Natural killer cell (primary cell): ENCODE data around the gene IZUMO4. TPM values are rescaled to one million over a fixed set of nuclear protein-coding genes. Genes with fewer than 3 reads are reported as not detected.
A peak's percentile ranks its signal among the peaks of the same experiment; 100 is the strongest.

Experiments
- ATAC-seq, 3 donors: fragments of 150-1000 bp in 2 of 3; fragments of 200-7000 bp in 1 of 3; cut with Tn5 transposase; 1 replicate in 1 of 3; 2 replicates in 2 of 3; pipeline ENCODE4 v1.10.0; 2021; ENCODE audit warnings: mild to moderate bottlenecking in 2 of 3, moderate library complexity in 2 of 3
- DNase-seq, 2 donors: peaks; one replicate each; pipeline versions ENCODE4 v3.0.0 to v3.0.0-alpha.2; 2013 to 2021; ENCODE audit warnings: mixed read lengths in 1 of 2
- H3K27ac ChIP-seq: one replicate; pipeline ENCODE4 v1.5.1; 2013; ENCODE audit warnings: mild to moderate bottlenecking, low read length
- H3K27me3 ChIP-seq: one replicate; pipeline ENCODE4 v1.6.1; 2013; ENCODE audit warnings: low read length; ENCODE audit not compliant: control insufficient read depth, insufficient read depth
- H3K36me3 ChIP-seq: one replicate; pipeline ENCODE4 v1.6.1; 2013; ENCODE audit warnings: low read length; ENCODE audit not compliant: control insufficient read depth, insufficient read depth
- H3K4me1 ChIP-seq: one replicate; pipeline ENCODE4 v1.6.1; 2013; ENCODE audit warnings: low read length; ENCODE audit not compliant: control insufficient read depth, insufficient read depth
- H3K4me3 ChIP-seq: one replicate; pipeline ENCODE4 v1.5.1; 2013; ENCODE audit warnings: low read length
- H3K9me3 ChIP-seq: one replicate; pipeline ENCODE4 v1.6.1; 2013; ENCODE audit warnings: low read length; ENCODE audit not compliant: control insufficient read depth, insufficient read depth
- H3K27ac Mint-ChIP-seq, 2 donors: one replicate each; pipeline ENCODE4 v1.8.0; 2022; ENCODE audit warnings: mild to moderate bottlenecking in 2 of 2, mixed read lengths in 2 of 2, moderate library complexity in 1 of 2
- H3K27me3 Mint-ChIP-seq, 2 donors: one replicate each; pipeline ENCODE4 v1.8.0; 2022; ENCODE audit warnings: low read depth in 2 of 2, mixed read lengths in 2 of 2
- H3K36me3 Mint-ChIP-seq: one replicate; pipeline ENCODE4 v1.8.0; 2022; ENCODE audit warnings: mixed read lengths
- H3K4me1 Mint-ChIP-seq, 2 donors: one replicate each; pipeline ENCODE4 v1.8.0; 2022; ENCODE audit warnings: mixed read lengths in 2 of 2
- H3K4me3 Mint-ChIP-seq: one replicate; pipeline ENCODE4 v1.8.0; 2022; ENCODE audit warnings: mild to moderate bottlenecking, moderate library complexity, mixed read lengths
- H3K9me3 Mint-ChIP-seq, 2 donors: one replicate each; pipeline ENCODE4 v1.8.0; 2022; ENCODE audit warnings: mixed read lengths in 2 of 2
- WGBS: methylation state at CpG from one replicate; pipeline ENCODE4 v1.1.7; 2013; ENCODE audit warnings: missing lambda C conversion rate; ENCODE audit not compliant: insufficient coverage; 5-methylcytosine and 5-hydroxymethylcytosine counted together
- intact Hi-C: fragments of 100-400 bp; cut with micrococcal nuclease; formaldehyde crosslinking; loops from one replicate; pipeline ENCODE4 v1.14.2; 2022
- total RNA-seq, 4 donors: library from RNA; stranded (reverse); fragments of 120-200 nt in 1 of 4; gene quantifications; one replicate each; pipeline versions ENCODE4 v1.2.3 to v1.2.4, GENCODE V29; 2013 to 2022
- TF ChIP-seq, protein P1 (sequence below): fragments of 200-600 bp; IDR thresholded peaks from one replicate; pipeline ENCODE4 v1.8.0; 2022; ENCODE audit warnings: antibody characterized with exemption

The IZUMO4 gene
- total RNA-seq, 3 donors from 2014 or later (not counting 1 experiment from before 2014, with no cell fraction given) = 3.3 to 7.6 (median 7.1) TPM

DNA sequence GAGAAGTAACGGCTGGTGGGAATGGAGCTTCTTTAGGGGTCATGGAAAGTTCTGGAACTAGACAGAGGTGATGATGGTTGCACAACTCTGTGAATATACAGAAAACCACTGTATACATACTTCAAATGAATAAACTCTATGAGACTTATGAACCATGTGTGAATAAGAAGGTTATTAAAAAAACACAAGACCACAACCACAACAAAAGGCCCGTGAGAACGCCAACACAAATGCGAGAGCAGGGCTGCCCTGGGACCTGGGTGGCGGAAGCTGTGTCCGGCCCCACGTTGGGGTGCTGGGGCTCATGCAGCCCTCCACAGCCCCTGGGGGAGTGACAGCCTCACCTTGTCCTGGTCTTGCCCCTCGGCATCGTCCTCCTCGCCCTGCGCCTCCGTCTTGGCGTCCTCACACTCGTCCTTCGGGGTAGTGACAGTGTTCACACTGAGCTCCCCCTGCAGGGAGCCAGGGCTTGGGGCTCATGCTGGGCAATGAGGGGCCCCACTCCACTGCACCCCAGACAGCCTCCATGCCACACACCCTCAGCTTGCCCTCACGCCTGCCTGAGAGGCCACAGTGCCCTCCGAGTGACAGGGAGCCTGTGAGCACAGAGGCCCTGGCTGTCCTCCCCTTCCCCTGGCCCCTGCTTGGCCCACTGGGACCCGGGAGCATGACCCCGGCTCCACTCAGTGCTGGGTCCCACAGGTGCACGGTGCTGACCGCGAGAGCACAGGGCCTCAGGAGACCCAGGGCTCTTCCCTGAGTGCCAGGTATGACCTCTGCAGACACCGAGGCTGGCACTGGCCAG lies 16.0 kb downstream of the IZUMO4 start:
- H3K27ac Mint-ChIP-seq = peak overlapping the region; percentile 68 to 75
- intact Hi-C loops = no loop called here

DNA sequence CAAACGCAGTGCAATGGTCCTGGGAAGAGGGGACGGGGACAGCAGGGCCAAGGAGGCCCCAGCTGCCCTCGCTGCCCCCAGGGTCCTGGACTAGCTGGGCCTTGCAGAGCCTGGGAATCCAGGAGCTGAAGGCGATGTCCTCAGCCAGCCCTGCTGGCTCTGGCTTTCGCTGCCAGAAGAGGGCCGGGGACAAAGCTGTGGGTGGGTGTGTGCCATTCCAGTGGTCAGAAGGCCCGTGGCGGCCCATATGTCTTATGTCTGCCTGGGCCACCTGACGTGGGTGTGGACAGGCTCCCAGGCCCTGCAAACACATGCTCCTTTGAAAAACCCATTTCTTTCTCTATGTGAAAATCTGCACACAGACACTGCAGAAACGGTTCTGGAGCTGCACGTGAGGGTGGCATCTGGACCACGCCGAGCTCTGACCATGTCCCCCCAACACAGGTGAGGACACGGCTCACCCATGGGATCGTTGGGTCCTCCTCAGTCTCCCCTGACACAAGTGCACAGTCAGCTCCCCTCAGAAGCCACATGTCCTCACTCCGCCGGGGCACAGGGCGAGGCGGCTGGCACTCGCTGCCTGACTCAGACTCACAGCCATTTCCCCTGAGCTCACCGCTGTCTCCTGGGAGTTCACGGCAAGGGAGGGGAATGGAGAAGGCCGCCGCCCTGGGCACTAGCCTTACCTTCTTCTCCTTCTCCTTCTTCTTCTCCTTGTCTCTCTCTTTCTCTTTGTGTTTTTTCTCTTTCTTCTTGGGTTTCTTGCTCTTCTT lies 16.9 kb downstream of the IZUMO4 start:
- no peak for ATAC-seq
- H3K4me3 ChIP-seq = no peak overlapping the region
- H3K27me3 ChIP-seq = no peaks in the 10 kb centered on the region
- intact Hi-C loops = no loop called here
- Mint-ChIP-seq H3K9me3 (no peaks in the 10 kb centered on the region), H3K27ac (peak overlapping the region in 1 of 2 donors; percentile 45), H3K4me3 (no peak overlapping the region), H3K27me3 (no peaks in the 10 kb centered on the region), H3K36me3 (no peaks in the 10 kb centered on the region), H3K4me1 (peaks cover 11 to 19% of the 10 kb centered on the region in 2 donors)
- no peaks in the 10 kb centered on the region for H3K9me3 ChIP-seq
- peaks cover 92% of the 10 kb centered on the region for H3K36me3 ChIP-seq
- H3K4me1 ChIP-seq = peaks cover 26% of the 10 kb centered on the region
- WGBS = 92% methylated on average over 24 of the region's 24 CpGs
- no peak overlapping the region for H3K27ac ChIP-seq
- TF ChIP-seq, protein P1, sequence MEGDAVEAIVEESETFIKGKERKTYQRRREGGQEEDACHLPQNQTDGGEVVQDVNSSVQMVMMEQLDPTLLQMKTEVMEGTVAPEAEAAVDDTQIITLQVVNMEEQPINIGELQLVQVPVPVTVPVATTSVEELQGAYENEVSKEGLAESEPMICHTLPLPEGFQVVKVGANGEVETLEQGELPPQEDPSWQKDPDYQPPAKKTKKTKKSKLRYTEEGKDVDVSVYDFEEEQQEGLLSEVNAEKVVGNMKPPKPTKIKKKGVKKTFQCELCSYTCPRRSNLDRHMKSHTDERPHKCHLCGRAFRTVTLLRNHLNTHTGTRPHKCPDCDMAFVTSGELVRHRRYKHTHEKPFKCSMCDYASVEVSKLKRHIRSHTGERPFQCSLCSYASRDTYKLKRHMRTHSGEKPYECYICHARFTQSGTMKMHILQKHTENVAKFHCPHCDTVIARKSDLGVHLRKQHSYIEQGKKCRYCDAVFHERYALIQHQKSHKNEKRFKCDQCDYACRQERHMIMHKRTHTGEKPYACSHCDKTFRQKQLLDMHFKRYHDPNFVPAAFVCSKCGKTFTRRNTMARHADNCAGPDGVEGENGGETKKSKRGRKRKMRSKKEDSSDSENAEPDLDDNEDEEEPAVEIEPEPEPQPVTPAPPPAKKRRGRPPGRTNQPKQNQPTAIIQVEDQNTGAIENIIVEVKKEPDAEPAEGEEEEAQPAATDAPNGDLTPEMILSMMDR = no peak
- no peak for DNase-seq

More for the DNA sequence above, 16.0 kb downstream of the IZUMO4 start:
- peak; percentile 36 to 59 for DNase-seq
- no peaks in the 10 kb centered on the region for H3K9me3 ChIP-seq
- no peaks in the 10 kb centered on the region for H3K27me3 Mint-ChIP-seq
- H3K4me3 Mint-ChIP-seq = no peak overlapping the region
- WGBS = 57% methylated on average over 23 of the region's 23 CpGs
- H3K36me3 Mint-ChIP-seq = no peaks in the 10 kb centered on the region
- peaks cover 11 to 17% of the 10 kb centered on the region in 2 donors for H3K4me1 Mint-ChIP-seq
- TF ChIP-seq, protein P1 = no peak
- peak; percentile 51 to 80 (median 77) for ATAC-seq
- H3K4me3 ChIP-seq = no peak overlapping the region
- H3K27ac ChIP-seq = peak overlapping the region; percentile 37
- peaks cover 92% of the 10 kb centered on the region for H3K36me3 ChIP-seq
- H3K9me3 Mint-ChIP-seq = no peaks in the 10 kb centered on the region
- peaks cover 26% of the 10 kb centered on the region for H3K4me1 ChIP-seq
- no peaks in the 10 kb centered on the region for H3K27me3 ChIP-seq

DNA sequence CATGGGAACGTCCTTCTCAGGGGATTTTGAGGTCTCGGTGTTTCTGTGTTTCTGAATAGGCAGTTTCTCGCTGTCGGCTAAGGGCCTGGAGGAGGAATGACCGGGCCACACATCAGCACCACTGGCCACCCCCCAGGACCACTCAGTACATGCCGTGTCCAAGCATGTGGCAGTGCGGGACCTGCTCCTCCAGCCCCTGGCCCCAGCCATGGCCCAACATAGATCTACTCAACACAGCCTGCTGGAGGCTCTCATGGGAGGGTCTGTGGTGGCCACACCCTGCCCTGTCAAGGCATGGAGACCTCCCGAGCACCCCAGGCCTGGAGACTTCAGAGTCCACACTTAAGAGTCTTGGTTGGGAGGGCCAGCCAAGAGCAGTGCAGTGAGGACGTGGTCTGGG lies 17.5 kb downstream of the IZUMO4 start:
- no peak overlapping the region for H3K4me3 Mint-ChIP-seq
- Histone ChIP-seq H3K36me3 (peaks cover 91% of the 10 kb centered on the region), H3K4me3 (no peak overlapping the region), H3K9me3 (no peaks in the 10 kb centered on the region), H3K27ac (no peak overlapping the region), H3K27me3 (no peaks in the 10 kb centered on the region), H3K4me1 (peaks cover 26% of the 10 kb centered on the region)
- H3K4me1 Mint-ChIP-seq = peaks cover 11 to 22% of the 10 kb centered on the region in 2 donors
- intact Hi-C loops = no loop called here
- no peaks in the 10 kb centered on the region for H3K36me3 Mint-ChIP-seq
- WGBS = 95% methylated on average over 9 of the region's 9 CpGs
- ATAC-seq = no peak
- TF ChIP-seq, protein P1 = no peak
- H3K27me3 Mint-ChIP-seq = no peaks in the 10 kb centered on the region
- no peak for DNase-seq
- peak overlapping the region in 1 of 2 donors; percentile 45 for H3K27ac Mint-ChIP-seq
- no peaks in the 10 kb centered on the region for H3K9me3 Mint-ChIP-seq
